Measurements from ENCODE around the gene CDH4. TPM values are rescaled to one million over a fixed set of nuclear protein-coding genes. Genes with fewer than 3 reads are reported as not detected.

Gene CDH4
- total and polyA plus RNA-seq, 4 donors, result 0.06 to 0.10 TPM; not detected in 2

- no peaks in the 10 kb centered on the region for H3K4me1 ChIP-seq (ENCODE audit: control insufficient read depth in 1 of 2, insufficient read depth in 2 of 2, low read length in 2 of 2)
- peak; percentile 39 to 65 for DNase-seq
- no peak for ATAC-seq (ENCODE audit: low FRiP score)
- no peak overlapping the region for H3K27ac ChIP-seq (ENCODE audit: low read depth in 1 of 2, low read length in 2 of 2)
- H3K9me3 ChIP-seq (ENCODE audit: control insufficient read depth, low read length), result no peaks in the 10 kb centered on the region
- intact Hi-C loops (cut with DNase I), result no loop called here
- no peak overlapping the region for H3K4me3 ChIP-seq (ENCODE audit: low read length in 2 of 2)
- no peaks in the 10 kb centered on the region for H3K27me3 ChIP-seq (ENCODE audit: control insufficient read depth in 1 of 2, insufficient read depth in 2 of 2, low read length in 1 of 2)
- no peaks in the 10 kb centered on the region for H3K36me3 ChIP-seq (ENCODE audit: control insufficient read depth in 1 of 2, insufficient read depth in 2 of 2, low read length in 1 of 2)
- 78 to 79% methylated on average over 25 of the region's 25 CpGs for WGBS, 2 donors
These were observed 505.9 kb downstream of the CDH4 start for GRCh38 chr20:61757678-61758563.

GRCh38 chr20:61758564-61759200, 506.6 kb downstream of the CDH4 start:
- Histone ChIP-seq H3K27ac (ENCODE audit: low read depth in 1 of 2, low read length in 2 of 2) (no peak overlapping the region), H3K27me3 (ENCODE audit: control insufficient read depth in 1 of 2, insufficient read depth in 2 of 2, low read length in 1 of 2) (no peaks in the 10 kb centered on the region), H3K36me3 (ENCODE audit: control insufficient read depth in 1 of 2, insufficient read depth in 2 of 2, low read length in 1 of 2) (no peaks in the 10 kb centered on the region), H3K4me3 (ENCODE audit: low read length in 2 of 2) (no peak overlapping the region), H3K9me3 (ENCODE audit: control insufficient read depth, low read length) (no peaks in the 10 kb centered on the region), H3K4me1 (ENCODE audit: control insufficient read depth in 1 of 2, insufficient read depth in 2 of 2, low read length in 2 of 2) (no peaks in the 10 kb centered on the region)
- DNase-seq (peak; percentile 29 to 63), ATAC-seq (ENCODE audit: low FRiP score) (no peak)
- 90 to 92% methylated on average over 25 of the region's 25 CpGs for whole genome bisulfite sequencing, 2 donors
- intact Hi-C loops (cut with DNase I), result no loop called here

- no peak overlapping the region for H3K4me3 ChIP-seq (ENCODE audit: low read length in 2 of 2)
- H3K4me1 ChIP-seq (ENCODE audit: control insufficient read depth in 1 of 2, insufficient read depth in 2 of 2, low read length in 2 of 2), result no peaks in the 10 kb centered on the region
- no peaks in the 10 kb centered on the region for H3K9me3 ChIP-seq (ENCODE audit: control insufficient read depth, low read length)
- WGBS, 2 donors, result 82 to 84% methylated on average over 22 of the region's 22 CpGs
- no peak for ATAC-seq (ENCODE audit: low FRiP score)
- no peaks in the 10 kb centered on the region for H3K36me3 ChIP-seq (ENCODE audit: control insufficient read depth in 1 of 2, insufficient read depth in 2 of 2, low read length in 1 of 2)
- intact Hi-C loops (cut with DNase I), result no loop called here
- no peak overlapping the region for H3K27ac ChIP-seq (ENCODE audit: low read depth in 1 of 2, low read length in 2 of 2)
- peak; percentile 22 to 23 for DNase-seq
- H3K27me3 ChIP-seq (ENCODE audit: control insufficient read depth in 1 of 2, insufficient read depth in 2 of 2, low read length in 1 of 2), result no peaks in the 10 kb centered on the region
These were observed 507.4 kb downstream of the CDH4 start for GRCh38 chr20:61759286-61760065.

GRCh38 chr20:61760321-61760720, 508.3 kb downstream of the CDH4 start:
- WGBS, 2 donors, result 64 to 65% methylated on average over 11 of the region's 11 CpGs
- Histone ChIP-seq H3K9me3 (ENCODE audit: control insufficient read depth, low read length) (no peaks in the 10 kb centered on the region), H3K27ac (ENCODE audit: low read depth in 1 of 2, low read length in 2 of 2) (no peak overlapping the region), H3K4me3 (ENCODE audit: low read length in 2 of 2) (no peak overlapping the region), H3K4me1 (ENCODE audit: control insufficient read depth in 1 of 2, insufficient read depth in 2 of 2, low read length in 2 of 2) (no peaks in the 10 kb centered on the region), H3K27me3 (ENCODE audit: control insufficient read depth in 1 of 2, insufficient read depth in 2 of 2, low read length in 1 of 2) (no peaks in the 10 kb centered on the region), H3K36me3 (ENCODE audit: control insufficient read depth in 1 of 2, insufficient read depth in 2 of 2, low read length in 1 of 2) (no peaks in the 10 kb centered on the region)
- peak; percentile 6 to 61 for DNase-seq
- intact Hi-C loops (cut with DNase I), result no loop called here
- ATAC-seq (ENCODE audit: low FRiP score), result no peak

- intact Hi-C loops (cut with DNase I), result no loop called here
- Histone ChIP-seq H3K9me3 (ENCODE audit: control insufficient read depth, low read length) (no peaks in the 10 kb centered on the region), H3K27me3 (ENCODE audit: control insufficient read depth in 1 of 2, insufficient read depth in 2 of 2, low read length in 1 of 2) (no peaks in the 10 kb centered on the region), H3K4me3 (ENCODE audit: low read length in 2 of 2) (no peak overlapping the region), H3K4me1 (ENCODE audit: control insufficient read depth in 1 of 2, insufficient read depth in 2 of 2, low read length in 2 of 2) (no peaks in the 10 kb centered on the region), H3K36me3 (ENCODE audit: control insufficient read depth in 1 of 2, insufficient read depth in 2 of 2, low read length in 1 of 2) (no peaks in the 10 kb centered on the region), H3K27ac (ENCODE audit: low read depth in 1 of 2, low read length in 2 of 2) (no peak overlapping the region)
- no peak for DNase-seq
- 65 to 66% methylated on average over 7 of the region's 7 CpGs for WGBS, 2 donors
- no peak for ATAC-seq (ENCODE audit: low FRiP score)
These were observed 508.7 kb downstream of the CDH4 start for GRCh38 chr20:61760731-61761130.

- 86 to 87% methylated on average over 25 of the region's 25 CpGs for WGBS, 2 donors
- no peaks in the 10 kb centered on the region for H3K36me3 ChIP-seq (ENCODE audit: control insufficient read depth in 1 of 2, insufficient read depth in 2 of 2, low read length in 1 of 2)
- ATAC-seq (ENCODE audit: low FRiP score), result no peak
- no peaks in the 10 kb centered on the region for H3K4me1 ChIP-seq (ENCODE audit: control insufficient read depth in 1 of 2, insufficient read depth in 2 of 2, low read length in 2 of 2)
- no peak overlapping the region for H3K4me3 ChIP-seq (ENCODE audit: low read length in 2 of 2)
- H3K27me3 ChIP-seq (ENCODE audit: control insufficient read depth in 1 of 2, insufficient read depth in 2 of 2, low read length in 1 of 2), result no peaks in the 10 kb centered on the region
- H3K9me3 ChIP-seq (ENCODE audit: control insufficient read depth, low read length), result no peaks in the 10 kb centered on the region
- intact Hi-C loops (cut with DNase I), result no loop called here
- DNase-seq, result peak; percentile 12 to 67
- H3K27ac ChIP-seq (ENCODE audit: low read depth in 1 of 2, low read length in 2 of 2), result no peak overlapping the region
These were observed 509.5 kb downstream of the CDH4 start for GRCh38 chr20:61761453-61762166.

- H3K4me1 ChIP-seq (ENCODE audit: control insufficient read depth in 1 of 2, insufficient read depth in 2 of 2, low read length in 2 of 2), result no peaks in the 10 kb centered on the region
- H3K27ac ChIP-seq (ENCODE audit: low read depth in 1 of 2, low read length in 2 of 2), result no peak overlapping the region
- no peak for ATAC-seq (ENCODE audit: low FRiP score)
- peak; percentile 2 to 8 for DNase-seq
- no peak overlapping the region for H3K4me3 ChIP-seq (ENCODE audit: low read length in 2 of 2)
- no peaks in the 10 kb centered on the region for H3K9me3 ChIP-seq (ENCODE audit: control insufficient read depth, low read length)
- no peaks in the 10 kb centered on the region for H3K36me3 ChIP-seq (ENCODE audit: control insufficient read depth in 1 of 2, insufficient read depth in 2 of 2, low read length in 1 of 2)
- WGBS, 2 donors, result 60 to 61% methylated on average over 7 of the region's 7 CpGs
- no peaks in the 10 kb centered on the region for H3K27me3 ChIP-seq (ENCODE audit: control insufficient read depth in 1 of 2, insufficient read depth in 2 of 2, low read length in 1 of 2)
- intact Hi-C loops (cut with DNase I), result no loop called here
These were observed 510.2 kb downstream of the CDH4 start for GRCh38 chr20:61762167-61762710.
